AML-193 (cell line): Measurements from ENCODE around the gene MAP2K5.

ENCODE experiments used
- DNase-seq, 2 experiments: peaks; one replicate each; lab custom pipeline; 2025; lab: John Stamatoyannopoulos, UW

MAP2K5 gene

DNA sequence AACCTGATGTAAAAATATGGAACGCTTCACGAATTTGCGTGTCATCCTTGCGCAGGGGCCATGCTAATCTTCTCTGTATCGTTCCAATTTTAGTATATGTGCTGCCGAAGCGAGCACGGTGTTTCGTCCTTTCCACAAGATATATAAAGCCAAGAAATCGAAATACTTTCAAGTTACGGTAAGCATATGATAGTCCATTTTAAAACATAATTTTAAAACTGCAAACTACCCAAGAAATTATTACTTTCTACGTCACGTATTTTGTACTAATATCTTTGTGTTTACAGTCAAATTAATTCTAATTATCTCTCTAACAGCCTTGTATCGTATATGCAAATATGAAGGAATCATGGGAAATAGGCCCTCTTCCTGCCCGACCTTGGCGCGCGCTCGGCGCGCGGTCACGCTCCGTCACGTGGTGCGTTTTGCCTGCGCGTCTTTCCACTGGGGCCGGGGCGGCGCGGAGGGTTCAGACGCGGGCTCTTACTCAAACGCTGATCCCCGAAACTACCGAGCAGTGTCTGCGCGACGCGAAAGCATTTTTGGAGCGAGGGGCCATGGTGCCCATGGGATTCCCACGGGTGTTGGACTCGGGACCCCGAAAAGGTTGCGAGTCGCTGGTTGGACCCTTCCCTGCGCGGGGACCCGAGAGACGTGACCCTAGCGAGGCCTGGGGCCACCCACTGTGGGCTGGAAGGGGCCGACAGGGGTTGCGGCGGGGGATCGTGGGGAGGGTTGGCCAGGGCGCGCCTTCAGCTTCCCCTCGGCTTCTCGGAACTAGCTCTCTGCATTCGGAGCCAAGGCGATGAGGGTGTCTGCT lies 297.6 kb downstream of the MAP2K5 start, which contains the start of gene RNU6-1:
Gene RNU6-1, minus strand, starts transcription at position 117 of the 820 bp plus-strand sequence.
- DNase-seq = peak; percentile 93 to 94

DNA sequence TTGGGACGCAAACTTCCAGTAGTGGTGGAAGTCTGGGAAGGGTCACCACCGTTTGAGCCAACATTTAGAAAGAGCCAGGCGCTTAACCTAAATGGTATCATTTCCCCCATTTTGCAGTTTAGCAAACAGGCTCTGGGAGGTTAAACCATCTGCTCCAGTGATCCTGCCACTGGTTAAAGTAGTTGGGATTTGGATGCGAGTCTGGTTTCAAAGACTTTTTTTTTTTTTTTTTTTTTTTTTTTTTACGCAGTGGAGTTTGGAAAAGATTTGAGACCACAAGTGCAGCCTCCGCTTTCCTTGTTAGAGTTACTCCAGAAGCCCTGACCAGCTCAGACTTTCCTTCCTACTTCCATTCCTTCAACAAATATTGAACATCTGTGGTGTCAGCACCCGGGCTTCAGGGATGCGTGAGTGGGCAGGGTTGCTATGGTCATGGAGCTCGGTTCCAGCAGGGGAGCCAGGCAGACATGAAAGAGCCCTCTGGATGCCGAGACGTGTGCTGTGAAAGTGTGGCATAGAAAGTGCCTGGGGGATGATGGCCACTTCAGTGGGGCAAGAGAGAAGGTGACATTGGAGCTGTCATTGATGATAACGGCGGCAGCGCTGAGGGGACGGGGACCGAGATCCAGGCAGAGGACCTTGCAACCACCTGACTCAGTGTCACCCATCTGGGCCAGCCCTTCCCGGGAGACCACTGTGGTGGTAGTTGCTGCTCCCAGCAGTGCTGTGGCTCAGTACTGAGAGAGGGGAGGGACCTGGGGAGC lies 298.4 kb downstream of the MAP2K5 start:
- peak; percentile 11 to 18 for DNase-seq

DNA sequence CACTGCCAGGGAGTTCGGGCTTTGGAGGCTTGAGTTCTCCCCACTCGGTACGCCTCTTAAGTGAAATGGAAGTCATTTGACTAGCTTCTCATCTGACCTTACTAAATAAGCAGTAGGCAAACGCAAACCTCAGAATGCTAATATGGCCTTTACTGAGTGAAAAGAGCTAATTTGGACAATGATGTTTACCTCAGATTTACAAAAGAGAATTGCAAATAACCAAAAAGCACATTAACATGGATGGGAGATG lies 298.9 kb downstream of the MAP2K5 start:
- DNase-seq = no peak

- DNase-seq = no peak
These were observed 300.6 kb downstream of the MAP2K5 start for GRCh38 chr15:67843092-67843501.

DNA sequence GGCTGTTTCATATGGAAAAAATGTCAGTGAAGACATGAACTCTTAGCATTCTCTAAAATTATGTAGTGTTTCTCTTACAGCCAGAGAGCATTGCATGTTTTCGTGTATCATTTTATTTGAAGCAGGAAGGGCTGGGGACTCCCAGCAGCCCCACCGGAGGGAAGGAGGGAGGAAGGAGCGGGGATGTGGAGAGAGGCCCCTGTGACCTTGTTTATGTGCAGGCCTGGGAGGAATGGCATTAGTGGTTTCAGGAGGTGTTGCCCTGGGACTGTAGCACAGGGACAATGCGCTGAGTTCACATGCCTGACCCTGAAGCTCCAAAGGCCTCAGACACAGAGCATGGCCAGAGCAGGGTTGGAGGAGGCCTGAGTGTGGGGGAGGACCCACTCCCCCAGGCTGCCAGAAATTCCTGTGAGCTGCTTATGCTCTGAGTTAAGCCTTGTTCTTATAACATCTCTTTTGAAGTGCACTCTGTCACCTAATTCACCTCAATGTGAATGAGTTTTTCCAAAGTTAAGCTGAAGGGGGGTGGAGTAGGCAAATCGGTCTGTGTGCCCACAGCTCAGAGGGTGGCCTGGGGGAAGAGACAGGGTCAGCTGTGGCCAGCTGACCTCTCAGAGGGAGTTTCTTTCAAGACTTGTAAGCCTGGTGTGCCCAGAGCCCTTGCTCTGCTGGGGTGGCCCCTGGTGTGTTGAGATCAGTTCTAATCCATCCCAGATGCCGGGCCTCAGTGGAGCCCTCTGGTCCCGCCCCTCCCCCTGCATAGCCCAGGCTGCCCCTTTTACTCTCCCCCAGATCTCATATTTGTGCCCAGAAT lies 301.3 kb downstream of the MAP2K5 start:
- DNase-seq = no peak

DNA sequence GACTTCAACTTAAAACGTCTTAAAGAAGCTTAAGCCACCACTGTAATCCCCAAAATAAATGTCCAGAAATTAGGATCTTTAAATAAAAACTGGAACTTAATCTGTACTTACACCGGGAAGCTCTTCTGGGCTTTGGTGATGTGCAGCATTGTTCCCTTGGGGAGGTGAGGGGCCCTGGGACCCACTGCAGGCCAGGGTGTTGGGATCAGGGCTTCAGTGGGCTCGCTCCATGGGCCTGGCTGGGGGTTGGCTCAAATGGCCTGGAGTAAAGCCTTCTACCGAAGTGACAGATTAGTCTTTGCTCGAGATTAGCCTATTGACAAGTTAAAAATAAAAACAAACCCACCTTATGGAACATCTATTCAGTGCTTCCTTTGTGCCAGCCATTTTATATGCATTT lies 303.5 kb downstream of the MAP2K5 start:
- no peak for DNase-seq

GRCh38 chr15:67849538-67849937 lies 307.0 kb downstream of the MAP2K5 start:
- no peak for DNase-seq

GRCh38 chr15:67850336-67850735 lies 307.8 kb downstream of the MAP2K5 start:
- no peak for DNase-seq

GRCh38 chr15:67850994-67851571 lies 308.6 kb downstream of the MAP2K5 start:
- peak; percentile 33 to 53 for DNase-seq

- DNase-seq = no peak
These were observed 309.9 kb downstream of the MAP2K5 start for GRCh38 chr15:67852418-67852817.

- DNase-seq = no peak
These were observed 311.0 kb downstream of the MAP2K5 start for GRCh38 chr15:67853454-67853853.

DNA sequence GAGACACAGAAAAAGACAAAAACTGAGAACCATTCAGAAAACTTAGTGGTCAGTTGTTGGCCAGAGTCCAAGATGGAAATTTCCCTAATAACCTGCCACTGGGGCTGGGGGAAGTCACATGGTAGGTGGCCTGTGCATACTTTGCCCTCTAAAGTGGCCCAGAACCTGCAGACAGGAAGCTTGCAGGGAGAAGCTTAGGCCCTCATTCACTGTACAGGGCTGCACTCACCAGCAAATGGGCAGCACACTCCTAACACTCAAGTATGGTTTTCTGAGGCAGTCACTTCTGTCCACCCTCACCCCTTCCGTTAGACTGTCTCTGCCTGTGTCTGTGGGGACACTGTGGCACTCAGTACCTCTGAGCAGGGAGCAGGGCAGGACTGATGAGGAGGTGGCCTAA lies 311.9 kb downstream of the MAP2K5 start:
- DNase-seq = no peak

DNA sequence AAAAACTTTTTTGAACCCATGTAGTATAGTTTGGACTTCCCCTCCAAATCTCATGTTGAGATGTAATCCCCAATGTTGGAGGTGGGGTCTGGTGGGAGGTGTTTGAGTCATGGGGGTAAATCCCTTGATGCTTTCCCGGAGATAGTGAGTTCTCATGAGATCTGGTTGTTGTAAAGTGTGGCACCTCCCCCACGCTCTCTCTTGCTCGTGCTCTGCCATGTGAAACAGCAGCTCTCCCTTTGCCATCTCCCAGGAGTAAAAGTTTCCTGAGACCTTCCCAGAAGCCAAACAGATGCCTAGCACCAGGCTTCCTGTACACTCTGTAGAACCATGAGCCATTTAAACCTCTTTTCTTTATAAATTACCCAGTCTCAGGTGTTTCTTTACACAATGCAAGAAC lies 313.3 kb downstream of the MAP2K5 start:
- DNase-seq = no peak
